GM21515 (cell line): ENCODE measurements around the gene RBFA.

Experiments
- ATAC-seq: cut with Tn5 transposase; IDR thresholded peaks from one replicate; pipeline ENCODE4 v1.9.1; 2021; ENCODE audit not compliant: unreplicated experiment

The RBFA gene

DNA sequence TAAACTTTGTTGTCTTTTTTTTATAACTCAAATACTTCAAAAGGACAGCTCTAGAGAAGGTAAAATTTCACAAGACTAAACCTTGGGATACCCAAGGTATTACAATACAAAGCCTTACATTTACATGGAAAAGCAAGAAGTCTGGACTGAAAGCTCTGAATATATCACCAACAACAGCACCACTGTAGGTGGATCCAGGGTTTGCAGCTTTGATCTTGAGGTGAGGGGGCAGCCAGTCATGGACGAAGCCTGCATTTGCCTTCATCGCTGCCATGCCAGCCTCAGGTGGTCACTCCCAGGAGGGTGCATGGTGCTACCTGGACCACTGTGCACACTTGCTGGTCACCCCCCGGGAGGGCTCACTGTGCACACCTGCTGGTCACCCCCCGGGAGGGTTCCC is 36.6 kb downstream of the RBFA start:
- no peak for ATAC-seq

GRCh38 chr18:80074183-80074582 is 39.9 kb downstream of the RBFA start:
- no peak for ATAC-seq

DNA sequence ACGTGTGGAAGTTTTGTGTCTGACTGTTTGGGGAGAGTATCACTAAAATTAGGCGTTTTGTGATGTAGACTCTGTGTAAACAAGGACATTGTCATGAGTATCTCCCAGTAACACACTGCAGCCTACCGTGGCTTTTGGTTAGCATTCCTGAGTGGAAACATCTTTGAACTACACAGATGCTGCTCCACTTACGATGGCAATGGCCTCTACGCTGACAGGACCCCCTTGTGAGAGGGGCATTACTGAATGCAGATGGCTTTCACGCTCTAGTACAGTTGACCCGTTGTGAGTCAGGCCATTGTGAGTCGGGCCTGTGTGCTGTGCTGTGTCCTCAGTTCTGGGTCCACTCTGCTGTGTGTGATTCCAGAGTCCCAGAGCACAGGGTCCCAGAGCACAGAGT is 40.5 kb downstream of the RBFA start:
- no peak for ATAC-seq

DNA sequence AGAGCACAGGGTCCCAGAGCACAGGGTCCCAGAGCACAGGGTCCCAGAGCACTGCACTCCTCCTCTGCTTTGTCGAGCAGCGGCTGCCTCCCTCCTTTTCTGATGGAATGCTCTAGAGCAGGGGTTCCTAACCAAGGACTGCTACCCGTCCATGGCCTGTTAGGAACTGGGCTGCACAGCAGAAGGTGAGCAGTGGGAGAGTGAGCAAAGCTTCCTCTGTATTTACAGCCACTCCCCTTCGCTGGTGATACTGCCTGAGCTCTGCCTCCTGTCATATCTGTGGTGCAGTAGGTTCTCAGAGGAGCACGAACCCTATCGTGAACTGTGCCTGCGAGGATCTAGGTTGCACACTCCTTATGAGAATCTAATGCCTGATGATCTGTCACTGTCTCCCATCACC is 41.7 kb downstream of the RBFA start:
- ATAC-seq = no peak

GRCh38 chr18:80076379-80076778 is 42.1 kb downstream of the RBFA start:
- ATAC-seq = no peak

GRCh38 chr18:80077873-80078272 is 43.6 kb downstream of the RBFA start:
- ATAC-seq = no peak
